CD14-positive monocyte (primary cell): ENCODE data around the gene LRRC49. TPM values are rescaled to one million over a fixed set of nuclear protein-coding genes. Genes with fewer than 3 reads are reported as not detected.

Experiments
- DNase-seq, 3 donors: peaks; one replicate each; pipeline ENCODE4 v3.0.0-alpha.2; 2011 to 2022
- H2AFZ ChIP-seq: 2 replicates; pipeline ENCODE4 v1.6.0; 2012; ENCODE audit warnings: mild to moderate bottlenecking, low read depth, low read length, inconsistent platforms; ENCODE audit not compliant: insufficient read depth, poor library complexity, severe bottlenecking
- H3K27ac ChIP-seq, 2 donors: 1 replicate in 1 of 2; 2 replicates in 1 of 2; pipeline ENCODE4 v1.5.1; 2012 to 2013; ENCODE audit warnings: low read length in 2 of 2, control low read depth in 1 of 2, inconsistent platforms in 1 of 2, low read depth in 1 of 2, mild to moderate bottlenecking in 1 of 2
- H3K27me3 ChIP-seq, 2 donors: one replicate each; pipeline versions ENCODE4 v1.6.0 to v1.6.1; 2011 to 2013; ENCODE audit warnings: low read length in 2 of 2; ENCODE audit not compliant: control insufficient read depth in 2 of 2, insufficient read depth in 2 of 2
- H3K36me3 ChIP-seq, 2 donors: replicated peaks in 1 of 2; 1 replicate in 1 of 2; 2 replicates in 1 of 2; pipeline versions ENCODE4 v1.5.1 to v1.6.1; 2012 to 2013; ENCODE audit warnings: low read length in 2 of 2, control low read depth in 1 of 2, inconsistent platforms in 1 of 2, mild to moderate bottlenecking in 1 of 2; ENCODE audit not compliant: insufficient read depth in 2 of 2, control insufficient read depth in 1 of 2
- H3K4me1 ChIP-seq, 2 donors: 1 replicate in 1 of 2; 2 replicates in 1 of 2; pipeline versions ENCODE4 v1.5.1 to v1.6.1; 2012 to 2013; ENCODE audit warnings: low read length in 2 of 2, control low read depth in 1 of 2, inconsistent platforms in 1 of 2, mild to moderate bottlenecking in 1 of 2, moderate library complexity in 1 of 2; ENCODE audit not compliant: insufficient read depth in 2 of 2, control insufficient read depth in 1 of 2
- H3K4me2 ChIP-seq: replicated peaks from 2 replicates; pipeline ENCODE3; 2012; ENCODE audit warnings: low read length, moderate library complexity, mild to moderate bottlenecking; ENCODE audit not compliant: poor library complexity, severe bottlenecking; ENCODE audit errors: extremely low read depth
- H3K4me3 ChIP-seq, 3 experiments: fragments of 200-600 bp in 1 of 3; sonication (generic) in 1 of 3; replicated peaks in 1 of 3; 1 replicate in 2 of 3; 2 replicates in 1 of 3; pipeline ENCODE4 v1.5.1; 2011 to 2013; ENCODE audit warnings: low read length in 3 of 3, mild to moderate bottlenecking in 3 of 3, control low read depth in 2 of 3, low read depth in 2 of 3, inconsistent platforms in 1 of 3, moderate library complexity in 1 of 3
- H3K79me2 ChIP-seq: 2 replicates; pipeline ENCODE4 v1.6.0; 2012; ENCODE audit warnings: mild to moderate bottlenecking, control low read depth, inconsistent platforms, low read length, moderate library complexity; ENCODE audit not compliant: insufficient read depth
- H3K9ac ChIP-seq: 2 replicates; pipeline ENCODE4 v1.6.0; 2017; ENCODE audit warnings: low read length, mild to moderate bottlenecking; ENCODE audit not compliant: insufficient read depth, poor library complexity, severe bottlenecking
- H3K9me3 ChIP-seq, 2 donors: replicated peaks in 1 of 2; 1 replicate in 1 of 2; 2 replicates in 1 of 2; pipeline versions ENCODE4 v1.5.1 to v1.6.1; 2012 to 2013; ENCODE audit warnings: low read length in 2 of 2, control low read depth in 1 of 2; ENCODE audit not compliant: control insufficient read depth in 1 of 2, insufficient read depth in 1 of 2
- H4K20me1 ChIP-seq: 2 replicates; pipeline ENCODE4 v1.6.0; 2012; ENCODE audit warnings: mild to moderate bottlenecking, low read length, control low read depth, moderate library complexity; ENCODE audit not compliant: insufficient read depth
- H3K27ac Mint-ChIP-seq, 7 donors: one replicate each; pipeline ENCODE4 v1.8.0; 2020; ENCODE audit warnings: mild to moderate bottlenecking in 7 of 7, mixed read lengths in 7 of 7, moderate library complexity in 6 of 7, inconsistent platforms in 2 of 7
- H3K27me3 Mint-ChIP-seq, 3 donors: one replicate each; pipeline ENCODE4 v1.8.0; 2021 to 2022; ENCODE audit warnings: low read depth in 3 of 3, mild to moderate bottlenecking in 3 of 3, mixed read lengths in 3 of 3, moderate library complexity in 3 of 3, inconsistent platforms in 1 of 3
- H3K36me3 Mint-ChIP-seq, 2 donors: one replicate each; pipeline ENCODE4 v1.8.0; 2020; ENCODE audit warnings: mixed read lengths in 2 of 2, inconsistent platforms in 1 of 2, mild to moderate bottlenecking in 1 of 2
- H3K4me1 Mint-ChIP-seq: one replicate; pipeline ENCODE4 v1.8.0; 2020; ENCODE audit warnings: mild to moderate bottlenecking, mixed read lengths
- H3K4me3 Mint-ChIP-seq, 2 donors: one replicate each; pipeline ENCODE4 v1.8.0; 2020; ENCODE audit warnings: mild to moderate bottlenecking in 2 of 2, mixed read lengths in 2 of 2, moderate library complexity in 1 of 2
- H3K9me3 Mint-ChIP-seq, 7 donors: one replicate each; pipeline ENCODE4 v1.8.0; 2020 to 2022; ENCODE audit warnings: mixed read lengths in 7 of 7, mild to moderate bottlenecking in 6 of 7, moderate library complexity in 6 of 7, inconsistent platforms in 2 of 7
- WGBS: methylation state at CpG from one replicate; pipeline ENCODE4 v1.1.5; 2013; ENCODE audit warnings: missing lambda C conversion rate; ENCODE audit not compliant: insufficient coverage; 5-methylcytosine and 5-hydroxymethylcytosine counted together
- intact Hi-C, 2 donors: fragments of 100-400 bp; cut with micrococcal nuclease; formaldehyde crosslinking; loops; one replicate each; pipeline versions ENCODE4 v1.15.0 to v1.15.1; 2023
- polyA plus RNA-seq, 3 donors: library from polyadenylated mRNA; depleted of rRNA in 1 of 3; unstranded in 2 of 3; stranded (reverse) in 1 of 3; fragments of 300-500 nt in 2 of 3; fragments of >200 nt in 1 of 3; fragmentation: Illumina TruSeq in 2 of 3; gene quantifications; 1 replicate in 2 of 3; 2 replicates in 1 of 3; pipeline ENCODE4 v1.2.3, GENCODE V29; 2012 to 2021
- TF ChIP-seq, protein P1 (sequence below): fragments of 200-600 bp; IDR thresholded peaks from one replicate; pipeline ENCODE4 v1.8.0; 2022; ENCODE audit warnings: antibody characterized with exemption, mild to moderate bottlenecking

Gene LRRC49
- polyA plus RNA-seq, 3 donors = 0.08 to 0.51 (median 0.24) TPM

DNA sequence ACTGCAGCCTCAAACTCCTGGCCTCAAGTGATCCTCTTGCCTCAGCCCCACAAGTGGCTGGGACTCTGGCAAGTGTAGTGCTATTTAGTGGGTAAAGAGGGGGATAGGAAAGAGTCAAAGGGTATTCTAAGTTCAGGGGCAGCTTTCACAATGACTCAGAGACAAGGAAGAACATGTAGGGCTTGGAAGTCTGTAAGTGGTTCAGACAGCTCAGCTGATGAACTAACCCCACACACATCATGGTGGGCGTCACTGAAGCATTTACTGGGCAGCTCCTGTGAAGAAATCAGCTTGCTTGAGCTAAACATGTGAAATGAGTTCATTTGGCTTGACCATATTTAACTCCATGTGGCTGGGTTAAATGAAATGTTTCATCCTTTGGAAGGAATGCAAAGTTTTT is 188.1 kb downstream of the LRRC49 start:
- no peaks in the 10 kb centered on the region for H3K79me2 ChIP-seq
- no peak for DNase-seq
- WGBS = no CpG with 5 or more reads among the region's 1 CpG
- no peaks in the 10 kb centered on the region for H3K9me3 ChIP-seq
- no peaks in the 10 kb centered on the region for H3K27me3 ChIP-seq
- H3K4me3 Mint-ChIP-seq = no peak overlapping the region
- no peak overlapping the region for H3K4me2 ChIP-seq
- H3K4me3 ChIP-seq = no peak overlapping the region
- peaks cover 0 to 5% (median 1%) of the 10 kb centered on the region in 7 donors for H3K9me3 Mint-ChIP-seq
- H3K27ac Mint-ChIP-seq = no peak overlapping the region
- no peaks in the 10 kb centered on the region for H4K20me1 ChIP-seq
- peaks cover 4 to 7% (median 4%) of the 10 kb centered on the region in 3 donors for H3K27me3 Mint-ChIP-seq
- no peak overlapping the region for H2AFZ ChIP-seq
- TF ChIP-seq, protein P1, sequence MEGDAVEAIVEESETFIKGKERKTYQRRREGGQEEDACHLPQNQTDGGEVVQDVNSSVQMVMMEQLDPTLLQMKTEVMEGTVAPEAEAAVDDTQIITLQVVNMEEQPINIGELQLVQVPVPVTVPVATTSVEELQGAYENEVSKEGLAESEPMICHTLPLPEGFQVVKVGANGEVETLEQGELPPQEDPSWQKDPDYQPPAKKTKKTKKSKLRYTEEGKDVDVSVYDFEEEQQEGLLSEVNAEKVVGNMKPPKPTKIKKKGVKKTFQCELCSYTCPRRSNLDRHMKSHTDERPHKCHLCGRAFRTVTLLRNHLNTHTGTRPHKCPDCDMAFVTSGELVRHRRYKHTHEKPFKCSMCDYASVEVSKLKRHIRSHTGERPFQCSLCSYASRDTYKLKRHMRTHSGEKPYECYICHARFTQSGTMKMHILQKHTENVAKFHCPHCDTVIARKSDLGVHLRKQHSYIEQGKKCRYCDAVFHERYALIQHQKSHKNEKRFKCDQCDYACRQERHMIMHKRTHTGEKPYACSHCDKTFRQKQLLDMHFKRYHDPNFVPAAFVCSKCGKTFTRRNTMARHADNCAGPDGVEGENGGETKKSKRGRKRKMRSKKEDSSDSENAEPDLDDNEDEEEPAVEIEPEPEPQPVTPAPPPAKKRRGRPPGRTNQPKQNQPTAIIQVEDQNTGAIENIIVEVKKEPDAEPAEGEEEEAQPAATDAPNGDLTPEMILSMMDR = no peak
- no peaks in the 10 kb centered on the region for H3K4me1 Mint-ChIP-seq
- no peaks in the 10 kb centered on the region for H3K4me1 ChIP-seq
- H3K36me3 Mint-ChIP-seq = no peaks in the 10 kb centered on the region
- no peak overlapping the region for H3K27ac ChIP-seq
- no peaks in the 10 kb centered on the region for H3K36me3 ChIP-seq
- H3K9ac ChIP-seq = no peak overlapping the region
- intact Hi-C loops = no loop called here

DNA sequence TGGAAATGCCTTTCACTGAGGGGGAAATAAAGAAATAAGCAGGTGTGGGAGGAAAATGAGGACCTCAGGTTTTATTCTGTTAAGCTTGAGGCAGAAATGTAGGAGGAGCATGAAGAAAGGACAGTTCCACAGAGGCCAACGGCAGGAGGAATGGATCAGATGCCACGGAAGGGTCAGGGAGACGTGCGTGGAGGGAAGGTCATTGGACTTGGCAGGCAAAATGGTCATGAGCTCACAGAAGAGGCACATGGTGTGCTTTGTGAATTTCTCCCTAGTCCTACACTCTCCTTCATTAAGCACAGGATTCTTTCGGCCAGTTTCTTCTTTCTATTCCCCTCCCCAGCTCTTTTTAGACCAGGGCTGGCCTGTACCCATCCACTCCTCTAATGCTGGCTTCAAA is 190.2 kb downstream of the LRRC49 start:
- no peak overlapping the region for H3K4me2 ChIP-seq
- H3K27me3 Mint-ChIP-seq = peaks cover 4 to 12% (median 7%) of the 10 kb centered on the region in 3 donors
- no peak overlapping the region for H3K27ac Mint-ChIP-seq
- H3K4me1 Mint-ChIP-seq = no peaks in the 10 kb centered on the region
- no peak overlapping the region for H2AFZ ChIP-seq
- no peaks in the 10 kb centered on the region for H3K9me3 ChIP-seq
- no peak overlapping the region for H3K4me3 Mint-ChIP-seq
- peaks cover 0 to 7% (median 2%) of the 10 kb centered on the region in 7 donors for H3K9me3 Mint-ChIP-seq
- intact Hi-C loops = no loop called here
- TF ChIP-seq, protein P1 = no peak
- no peaks in the 10 kb centered on the region for H3K36me3 ChIP-seq
- DNase-seq = no peak
- H3K27me3 ChIP-seq = peaks cover 0 to 2% of the 10 kb centered on the region in 2 donors
- no peaks in the 10 kb centered on the region for H4K20me1 ChIP-seq
- no peaks in the 10 kb centered on the region for H3K79me2 ChIP-seq
- no peak overlapping the region for H3K9ac ChIP-seq
- 82% methylated on average over 2 of the region's 5 CpGs for WGBS
- no peaks in the 10 kb centered on the region for H3K4me1 ChIP-seq
- H3K36me3 Mint-ChIP-seq = no peaks in the 10 kb centered on the region
- H3K27ac ChIP-seq = no peak overlapping the region
- H3K4me3 ChIP-seq = no peak overlapping the region
